HEK293T (cell line): ENCODE data around the gene MAP7.

Source experiments
- CTCF ChIA-PET: fragments of 350-600 bp; formaldehyde crosslinking; extraction: SDS; loops from one replicate; lab custom pipeline; 2021; ENCODE audit warnings: antibody characterized with exemption, inconsistent platforms; lab: Yijun Ruan, JAX
- POLR2A ChIA-PET: fragments of 350-600 bp; formaldehyde crosslinking; extraction: SDS; loops from one replicate; lab custom pipeline; 2020; ENCODE audit warnings: antibody characterized with exemption, inconsistent platforms; lab: Yijun Ruan, JAX
- DNase-seq: peaks from one replicate; pipeline ENCODE4 v3.0.0; 2012; ENCODE audit warnings: mixed read lengths; ENCODE audit errors: extremely low spot score
- ARNT ChIP-seq: fragments of 450-650 bp; IDR thresholded peaks from 2 replicates; pipeline ENCODE4 v1.6.1; 2017; ENCODE audit warnings: mild to moderate bottlenecking
- BHLHE40 ChIP-seq: fragments of 450-650 bp; IDR thresholded peaks from 2 replicates; pipeline ENCODE4 v1.6.1; 2016; ENCODE audit warnings: mild to moderate bottlenecking, moderate library complexity, borderline replicate concordance
- CTBP1 ChIP-seq: fragments of 450-650 bp; IDR thresholded peaks from 2 replicates; pipeline ENCODE4 v1.6.1; 2016; ENCODE audit warnings: borderline replicate concordance
- ELF4 ChIP-seq: fragments of 450-650 bp; IDR thresholded peaks from 2 replicates; pipeline ENCODE4 v1.6.1; 2017; ENCODE audit warnings: antibody characterized with exemption
- FOXA1 ChIP-seq: fragments of 450-650 bp; IDR thresholded peaks from 2 replicates; pipeline ENCODE4 v1.6.1; 2016; ENCODE audit warnings: mild to moderate bottlenecking
- FOXK2 ChIP-seq: fragments of 450-650 bp; IDR thresholded peaks from 2 replicates; pipeline ENCODE4 v1.6.1; 2016; ENCODE audit warnings: mild to moderate bottlenecking
- FOXM1 ChIP-seq: fragments of 450-650 bp; IDR thresholded peaks from 2 replicates; pipeline ENCODE4 v1.6.1; 2017; ENCODE audit warnings: mild to moderate bottlenecking, borderline replicate concordance
- HDGF ChIP-seq: fragments of 450-650 bp; IDR thresholded peaks from 2 replicates; pipeline ENCODE4 v1.6.1; 2017; ENCODE audit warnings: antibody characterized with exemption, borderline replicate concordance
- L3MBTL2 ChIP-seq: fragments of 450-650 bp; conservative IDR thresholded peaks from 2 replicates; pipeline ENCODE4 v1.6.1; 2016; ENCODE audit warnings: mild to moderate bottlenecking
- LEF1 ChIP-seq: fragments of 450-650 bp; IDR thresholded peaks from 2 replicates; pipeline ENCODE4 v1.6.1; 2017; ENCODE audit warnings: mild to moderate bottlenecking, borderline replicate concordance
- NFRKB ChIP-seq: fragments of 450-650 bp; IDR thresholded peaks from 2 replicates; pipeline ENCODE4 v1.6.1; 2016; ENCODE audit warnings: mild to moderate bottlenecking, moderate library complexity
- SP1 ChIP-seq: fragments of 450-650 bp; IDR thresholded peaks from 2 replicates; pipeline ENCODE4 v1.6.1; 2017
- SUZ12 ChIP-seq: fragments of 450-650 bp; IDR thresholded peaks from 2 replicates; pipeline ENCODE4 v1.6.1; 2016; ENCODE audit warnings: mild to moderate bottlenecking
- TARDBP ChIP-seq: fragments of 450-650 bp; IDR thresholded peaks from 2 replicates; pipeline ENCODE4 v1.6.1; 2016
- ZNF384 ChIP-seq: fragments of 450-650 bp; IDR thresholded peaks from 2 replicates; pipeline ENCODE4 v1.6.1; 2016
- TF ChIP-seq, protein P1 (sequence below): fragments of 450-650 bp; IDR thresholded peaks from 2 replicates; pipeline ENCODE4 v1.6.1; 2016

The MAP7 gene

DNA sequence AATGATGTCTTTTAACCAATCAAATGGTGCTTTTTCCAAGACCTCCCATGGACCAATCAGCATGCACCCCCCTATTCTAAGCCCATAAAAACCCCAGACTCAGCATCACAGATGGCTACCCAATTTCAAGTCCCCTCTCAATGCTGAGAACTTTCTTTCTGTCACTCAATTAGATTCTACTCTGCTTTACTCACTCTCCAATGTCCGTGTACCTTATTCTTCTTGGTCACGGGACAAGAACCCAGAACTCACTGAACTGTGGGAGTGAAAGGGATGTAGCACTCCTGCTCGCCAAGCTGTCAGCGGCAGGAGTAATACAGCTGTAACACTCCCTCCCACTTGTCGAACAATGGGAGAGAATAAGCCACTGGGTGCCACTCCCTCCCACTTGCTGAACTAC lies 20.8 kb upstream of the MAP7 start:
- no peak for DNase-seq
- TF ChIP-seq ZNF384 (no peak), SUZ12 (no peak)
- ChIA-PET CTCF (no interaction called here), POLR2A (no interaction called here)

DNA sequence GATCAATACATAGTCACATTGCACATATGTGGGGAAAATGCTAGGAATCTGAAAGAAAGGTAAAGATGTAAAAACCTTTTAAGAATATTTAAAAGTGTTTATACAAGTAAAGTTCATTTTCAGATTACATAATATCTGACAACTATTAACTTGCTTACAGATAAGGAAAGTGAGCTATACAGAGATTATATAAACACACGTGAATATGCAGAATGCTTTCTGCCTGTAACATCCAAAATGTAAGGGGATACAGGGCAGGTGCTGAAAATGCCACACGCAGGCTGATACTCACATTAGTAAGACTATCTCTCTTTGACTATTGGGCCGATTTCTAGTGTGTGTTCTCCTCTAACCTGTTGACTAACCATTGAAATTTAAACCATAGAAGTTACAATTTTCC lies 17.9 kb upstream of the MAP7 start:
- CTCF ChIA-PET, result no interaction called here
- no peak for DNase-seq
- TF ChIP-seq SUZ12 (no peak), TARDBP (no peak), L3MBTL2 (no peak), LEF1 (no peak), BHLHE40 (no peak), HDGF (no peak), SP1 (no peak), CTBP1 (no peak), ELF4 (no peak), FOXK2 (no peak), NFRKB (no peak), ZNF384 (no peak), FOXA1 (no peak)
- TF ChIP-seq, protein P1, sequence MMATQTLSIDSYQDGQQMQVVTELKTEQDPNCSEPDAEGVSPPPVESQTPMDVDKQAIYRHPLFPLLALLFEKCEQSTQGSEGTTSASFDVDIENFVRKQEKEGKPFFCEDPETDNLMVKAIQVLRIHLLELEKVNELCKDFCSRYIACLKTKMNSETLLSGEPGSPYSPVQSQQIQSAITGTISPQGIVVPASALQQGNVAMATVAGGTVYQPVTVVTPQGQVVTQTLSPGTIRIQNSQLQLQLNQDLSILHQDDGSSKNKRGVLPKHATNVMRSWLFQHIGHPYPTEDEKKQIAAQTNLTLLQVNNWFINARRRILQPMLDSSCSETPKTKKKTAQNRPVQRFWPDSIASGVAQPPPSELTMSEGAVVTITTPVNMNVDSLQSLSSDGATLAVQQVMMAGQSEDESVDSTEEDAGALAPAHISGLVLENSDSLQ, result no peak
- POLR2A ChIA-PET, result no interaction called here

DNA sequence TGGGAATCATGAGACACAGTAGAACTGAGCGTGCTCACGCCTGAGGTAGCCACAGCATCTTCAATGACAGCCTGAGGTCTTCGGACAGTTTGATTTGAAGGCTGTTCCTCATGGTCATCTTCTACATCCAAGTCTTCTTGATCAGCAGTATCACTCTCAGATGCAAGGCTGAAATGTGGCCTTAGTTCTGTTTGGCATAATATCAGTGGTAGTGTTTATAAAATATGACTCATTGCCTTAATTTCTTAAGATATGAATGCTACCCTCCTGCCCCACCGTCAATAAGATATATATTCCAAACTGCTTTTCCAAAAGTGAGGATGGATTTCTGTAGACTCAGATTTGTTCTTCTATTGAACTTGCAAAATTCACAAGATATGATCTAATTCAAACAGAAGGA lies 17.5 kb upstream of the MAP7 start:
- TF ChIP-seq HDGF, result no peak
- TF ChIP-seq ZNF384, result no peak
- TF ChIP-seq, protein P1, result no peak
- TF ChIP-seq SUZ12, result no peak
- no peak for TF ChIP-seq LEF1
- CTCF ChIA-PET, result interaction anchor here (1.0 kb wide), 1 partner anchor 21 kb away, joined by 3 read pairs; no protein-coding TSS in a partner anchor
- POLR2A ChIA-PET, result no interaction called here
- DNase-seq, result no peak

DNA sequence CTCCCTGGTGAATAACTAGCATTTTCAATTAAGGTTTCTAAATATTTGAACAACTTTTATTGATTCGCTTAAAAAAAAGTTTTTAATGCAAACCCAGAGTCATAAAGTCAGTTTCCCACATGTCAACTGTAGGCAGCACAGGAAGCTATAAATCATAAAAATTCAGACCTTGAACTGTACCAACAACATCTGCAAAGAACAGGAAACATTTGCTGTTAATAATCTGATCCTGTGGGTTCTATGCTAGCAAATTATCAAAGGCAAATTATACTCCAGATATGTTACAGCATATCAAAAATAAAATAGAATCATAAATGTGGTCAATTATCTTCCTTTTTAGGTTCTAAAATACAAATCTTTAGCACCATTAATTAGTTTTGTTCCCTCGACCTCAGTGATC lies 16.6 kb upstream of the MAP7 start:
- POLR2A ChIA-PET, result interaction anchor here (1.1 kb wide), 1 partner anchor 277 kb away, joined by 4 read pairs; the partner anchor contains the start of gene BCLAF1
- DNase-seq, result no peak
- no peak for TF ChIP-seq NFRKB
- no peak for TF ChIP-seq LEF1
- TF ChIP-seq ZNF384, result no peak
- TF ChIP-seq, protein P1, result no peak
- no peak for TF ChIP-seq TARDBP
- TF ChIP-seq CTBP1, result no peak
- no peak for TF ChIP-seq BHLHE40
- no peak for TF ChIP-seq L3MBTL2
- CTCF ChIA-PET, result interaction anchor here (1.0 kb wide), 1 partner anchor 20 kb away, joined by 3 read pairs; no protein-coding TSS in a partner anchor

DNA sequence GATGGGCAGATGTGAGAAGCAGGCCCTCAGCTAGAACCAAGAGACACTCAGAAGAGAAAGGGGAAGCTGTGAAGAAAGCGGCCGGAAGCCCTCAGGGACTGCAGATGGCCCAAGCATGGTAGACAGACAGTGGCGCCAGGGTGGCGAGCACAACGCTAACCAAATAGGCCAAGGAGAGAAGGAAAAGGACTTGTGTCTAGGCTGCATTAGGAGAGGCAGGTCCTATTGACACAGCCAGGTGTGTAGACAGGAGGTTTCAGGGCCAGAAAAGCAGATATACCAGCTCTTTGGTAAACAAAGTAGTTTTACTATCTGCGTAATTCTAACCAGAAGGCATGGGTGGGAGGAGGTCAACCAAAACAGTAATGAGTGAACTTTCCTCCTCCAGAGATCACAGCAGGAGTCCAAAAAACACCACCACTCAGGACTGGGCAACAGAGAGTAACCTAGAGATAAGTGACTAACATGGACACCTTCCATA lies 15.8 kb upstream of the MAP7 start:
- no peak for DNase-seq
- POLR2A ChIA-PET, result interaction anchor here (1.1 kb wide), 1 partner anchor 276 kb away, joined by 4 read pairs; the partner anchor contains the start of gene BCLAF1
- CTCF ChIA-PET, result no interaction called here
- TF ChIP-seq SP1 (no peak), ARNT (no peak), LEF1 (no peak), HDGF (no peak), FOXK2 (no peak), CTBP1 (no peak), ZNF384 (no peak)
- TF ChIP-seq, protein P1, result no peak

DNA sequence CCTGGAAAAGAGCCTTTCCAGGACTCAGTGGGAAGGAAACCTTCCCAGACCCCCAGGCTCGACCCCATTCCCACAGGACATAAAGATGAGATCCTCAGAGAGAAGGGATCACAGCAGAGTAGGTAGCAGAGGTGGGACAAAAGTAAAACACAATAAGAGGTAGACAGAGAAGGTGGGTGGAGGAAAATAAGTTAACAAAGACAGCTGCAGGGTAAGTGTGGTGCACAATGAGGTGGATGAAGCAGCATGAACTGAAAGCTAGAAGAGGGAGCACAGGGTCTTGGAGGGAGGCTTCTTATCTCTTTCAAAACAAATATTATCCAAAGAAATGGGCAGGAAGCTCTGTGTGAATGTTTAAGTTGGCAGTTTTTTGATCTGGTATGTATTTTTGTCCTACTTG lies 14.0 kb upstream of the MAP7 start:
- POLR2A ChIA-PET, result no interaction called here
- CTCF ChIA-PET, result interaction anchor here (1.8 kb wide), 1 partner anchor 13 kb away, joined by 5 read pairs; no protein-coding TSS in a partner anchor
- no peak for DNase-seq
- TF ChIP-seq FOXM1 (no peak), ZNF384 (no peak), SUZ12 (no peak), L3MBTL2 (no peak), TARDBP (no peak), ELF4 (no peak), SP1 (no peak), BHLHE40 (no peak), NFRKB (no peak), CTBP1 (no peak), FOXK2 (no peak), FOXA1 (no peak)
- TF ChIP-seq, protein P1, result no peak
